GM12878 (cell line): ENCODE measurements around the gene SYNJ2. TPM values are rescaled to one million over a fixed set of nuclear protein-coding genes. Genes with fewer than 3 reads are reported as not detected.

ENCODE experiments used
- ATAC-seq: fragments of 200-7000 bp; cut with Tn5 transposase; 3 replicates; pipeline ENCODE4 v1.9.1; 2020; ENCODE audit warnings: mild to moderate bottlenecking, moderate library complexity
- BruUV-seq: library from RNA; stranded (reverse); fragments of 400-500 nt; replicated peaks from 2 replicates; lab custom pipeline; 2021; lab: Mats Ljungman, UMichigan
- CTCF ChIA-PET: fragments of 300-600 bp; sonication (Branson Sonifier 250); formaldehyde crosslinking; extraction: SDS; loops from one replicate; lab custom pipeline; 2021; ENCODE audit warnings: inconsistent platforms; lab: Yijun Ruan, JAX
- POLR2A ChIA-PET: fragments of 350-600 bp; formaldehyde crosslinking; extraction: SDS; loops from one replicate; lab custom pipeline; 2021; ENCODE audit warnings: inconsistent platforms; lab: Charles Lee
- RAD21 ChIA-PET: fragments of 300-600 bp; sonication (Branson Sonifier 250); formaldehyde crosslinking; loops from one replicate; lab custom pipeline; 2023; ENCODE audit warnings: antibody characterized with exemption; ENCODE audit not compliant: unreplicated experiment; lab: Charles Lee
- SMC1A ChIA-PET: fragments of 300-600 bp; sonication (Branson Sonifier 250); formaldehyde crosslinking; loops from one replicate; lab custom pipeline; 2023; ENCODE audit not compliant: unreplicated experiment, uncharacterized antibody; lab: Charles Lee
- DNase-seq: peaks from one replicate; pipeline ENCODE4 v3.0.0-alpha.2; 2011; ENCODE audit warnings: low read depth, low spot score
- FAIRE-seq: peaks from 3 replicates; lab custom pipeline; 2011; peaks lifted over from hg19 to GRCh38; lab: Jason Lieb, UNC
- H2AFZ ChIP-seq: 2 replicates; pipeline ENCODE4 v1.6.0; 2011; ENCODE audit warnings: low read depth, low read length, control low read depth; ENCODE audit not compliant: control insufficient read depth
- H3K27ac ChIP-seq: 2 replicates; pipeline ENCODE4 v1.5.1; 2011; ENCODE audit warnings: control low read depth; ENCODE audit not compliant: control insufficient read depth, insufficient read depth
- H3K27me3 ChIP-seq, 2 experiments: replicated peaks in 1 of 2; 2 replicates each; pipeline versions ENCODE4 v1.6.0 to v1.6.1; 2011; ENCODE audit warnings: low read length in 1 of 2; ENCODE audit not compliant: control insufficient read depth in 2 of 2, insufficient read depth in 2 of 2
- H3K36me3 ChIP-seq, 2 experiments: 2 replicates each; pipeline ENCODE4 v1.5.1; 2011; ENCODE audit warnings: low read length in 1 of 2; ENCODE audit not compliant: control insufficient read depth in 2 of 2, insufficient read depth in 2 of 2
- H3K4me1 ChIP-seq: 2 replicates; pipeline ENCODE4 v1.6.1; 2011; ENCODE audit warnings: mild to moderate bottlenecking, low read length, moderate library complexity, mixed read lengths; ENCODE audit not compliant: control insufficient read depth, insufficient read depth
- H3K4me2 ChIP-seq: 2 replicates; pipeline ENCODE4 v1.6.0; 2011; ENCODE audit warnings: control low read depth; ENCODE audit not compliant: control insufficient read depth, insufficient read depth
- H3K4me3 ChIP-seq: fragments of 200-600 bp; sonication (generic); 2 replicates; pipeline ENCODE4 v1.5.1; 2016
- H3K79me2 ChIP-seq: 2 replicates; pipeline ENCODE4 v1.6.0; 2011; ENCODE audit warnings: low read length; ENCODE audit not compliant: control insufficient read depth, insufficient read depth
- H3K9ac ChIP-seq: 2 replicates; pipeline ENCODE4 v1.8.0; 2011; ENCODE audit warnings: low read length, control low read depth, mixed read lengths; ENCODE audit not compliant: control insufficient read depth, insufficient read depth
- H3K9me3 ChIP-seq: replicated peaks from 3 replicates; pipeline ENCODE4 v1.5.1; 2011; ENCODE audit warnings: mild to moderate bottlenecking, low read length; ENCODE audit not compliant: control insufficient read depth, insufficient read depth
- H4K20me1 ChIP-seq: 2 replicates; pipeline ENCODE4 v1.6.0; 2011; ENCODE audit not compliant: control insufficient read depth, insufficient read depth
- ASH2L ChIP-seq: fragments of 300-600, 200-600 bp; sonication (generic); IDR thresholded peaks from 2 replicates; pipeline ENCODE4 v1.6.1; 2017; ENCODE audit warnings: low read depth, mild to moderate bottlenecking, borderline replicate concordance
- BCLAF1 ChIP-seq: fragments of 450-650 bp; IDR thresholded peaks from 2 replicates; pipeline ENCODE4 v1.6.1; 2017; ENCODE audit warnings: antibody characterized with exemption, mild to moderate bottlenecking, moderate library complexity
- CBX5 ChIP-seq: sonication (generic); IDR thresholded peaks from 2 replicates; pipeline ENCODE4 v1.6.1; 2016; ENCODE audit warnings: low read depth, moderate library complexity, mild to moderate bottlenecking, inconsistent platforms
- EZH2 ChIP-seq: IDR thresholded peaks from 2 replicates; pipeline ENCODE4 v1.6.1; 2012; ENCODE audit warnings: low read depth, mild to moderate bottlenecking, control low read depth, inconsistent platforms, low read length, borderline replicate concordance; ENCODE audit not compliant: control insufficient read depth
- FOXM1 ChIP-seq: IDR thresholded peaks from 2 replicates; pipeline ENCODE4 v1.6.1; 2012; ENCODE audit warnings: low read depth, mild to moderate bottlenecking, inconsistent platforms, low read length, moderate library complexity
- KAT2A ChIP-seq: conservative IDR thresholded peaks from 2 replicates; pipeline ENCODE4 v1.6.1; 2011; ENCODE audit warnings: low read depth, low read length; ENCODE audit not compliant: control insufficient read depth
- MLLT1 ChIP-seq: fragments of 450-650 bp; IDR thresholded peaks from 2 replicates; pipeline ENCODE4 v1.6.1; 2016; ENCODE audit warnings: mild to moderate bottlenecking
- NR2C1 ChIP-seq: fragments of 450-650 bp; IDR thresholded peaks from 2 replicates; pipeline ENCODE4 v1.6.1; 2017; ENCODE audit warnings: antibody characterized with exemption, mild to moderate bottlenecking, moderate library complexity
- PAX8 ChIP-seq: fragments of 450-650 bp; IDR thresholded peaks from 2 replicates; pipeline ENCODE4 v1.6.1; 2017; ENCODE audit warnings: mild to moderate bottlenecking, moderate library complexity
- POLR2AphosphoS2 ChIP-seq: IDR thresholded peaks from 2 replicates; pipeline ENCODE4 v1.6.1; 2011; ENCODE audit warnings: low read depth, mild to moderate bottlenecking, low read length, improper control_type of control experiment, moderate library complexity
- PRDM15 ChIP-seq: fragments of 450-650 bp; formaldehyde crosslinking; IDR thresholded peaks from 2 replicates; pipeline ENCODE4 v1.4.0; 2020; ENCODE audit warnings: mild to moderate bottlenecking, moderate library complexity
- RUNX3 ChIP-seq: IDR thresholded peaks from 2 replicates; pipeline ENCODE4 v1.6.1; 2012; ENCODE audit warnings: low read length, inconsistent platforms
- ZNF24 ChIP-seq: fragments of 450-650 bp; IDR thresholded peaks from 2 replicates; pipeline ENCODE4 v1.6.1; 2017; ENCODE audit warnings: antibody characterized with exemption, mild to moderate bottlenecking
- WGBS: methylation state at CpG from one replicate; pipeline ENCODE4 v1.1.6; 2016; ENCODE audit warnings: low lambda C conversion rate; ENCODE audit not compliant: insufficient replicate concordance, insufficient coverage; ENCODE audit errors: missing lambda C conversion rate; 5-methylcytosine and 5-hydroxymethylcytosine counted together
- in situ Hi-C: fragments of 300-500 bp; cut with MboI; formaldehyde crosslinking; loops from 9 replicates; pipeline ENCODE4 v1.14.3; 2018; ENCODE audit warnings: mixed read lengths
- intact Hi-C: fragments of 100-400 bp; cut with micrococcal nuclease; formaldehyde crosslinking; loops from one replicate; pipeline ENCODE4 v1.14.2; 2022; ENCODE audit not compliant: unreplicated experiment
- polyA plus RNA-seq, 11 experiments: library from polyadenylated mRNA; depleted of rRNA in 4 of 11; unstranded in 6 of 11; stranded (reverse) in 5 of 11; fragments of >200 nt; fragmentation: Nextera tagmentation in 4 of 11; fragmentation: Illumina TruSeq in 1 of 11; extraction: Ambion mirVana in 4 of 11; extraction: Trizol in 1 of 11; gene quantifications; 1 replicate in 1 of 11; 2 replicates in 10 of 11; pipeline versions ENCODE4 v1.2.1 to v1.2.3, GENCODE V29; 2011 to 2016; ENCODE audit warnings: inconsistent platforms in 2 of 11, missing spikeins in 2 of 11, low read depth in 1 of 11
- total RNA-seq, 4 experiments: library from RNA; depleted of rRNA in 3 of 4; stranded (reverse); fragments of >200 nt in 3 of 4; fragmentation: Illumina TruSeq in 1 of 4; extraction: Trizol in 1 of 4; gene quantifications; 2 replicates each; pipeline versions ENCODE4 v1.2.1 to v1.2.3, GENCODE V29; 2013 to 2021

Gene SYNJ2
- total and polyA plus RNA-seq, 10 of the 15 experiments (the other 5 are each of a cell fraction or from before 2014, with no cell fraction given), result 0.11 to 1.8 (median 0.57) TPM

- Histone ChIP-seq H3K9me3 (no peaks in the 10 kb centered on the region), H3K36me3 (no peaks in the 10 kb centered on the region; a peak in 1 of 4 replicates), H3K27ac (no peak overlapping the region), H2AFZ (no peak overlapping the region), H3K4me1 (peaks cover 11% of the 10 kb centered on the region), H3K4me3 (no peak overlapping the region), H3K4me2 (no peak overlapping the region), H3K79me2 (no peaks in the 10 kb centered on the region), H3K27me3 (no peaks in the 10 kb centered on the region), H4K20me1 (no peaks in the 10 kb centered on the region), H3K9ac (no peak overlapping the region)
- FAIRE-seq (no peak), DNase-seq (no peak), ATAC-seq (no peak)
- ChIA-PET SMC1A (no interaction called here), RAD21 (no interaction called here), POLR2A (no interaction called here), CTCF (no interaction called here)
- 98% methylated on average over 21 of the region's 21 CpGs for whole genome bisulfite sequencing
- in situ Hi-C loops (no loop called here), intact Hi-C loops (no loop called here)
- BruUV-seq, result no TSS peak
- TF ChIP-seq PRDM15 (CRISPR knock-in tag) (no peak), MLLT1 (no peak), KAT2A (no peak), EZH2 (no peak), RUNX3 (no peak), NR2C1 (no peak), FOXM1 (no peak), BCLAF1 (no peak), CBX5 (no peak), PAX8 (no peak), ZNF24 (no peak), POLR2AphosphoS2 (no peak), ASH2L (no peak)
Observed at GRCh38 chr6:158038291-158039177, 56.9 kb downstream of the SYNJ2 start.
